ENCODE measurements around the gene EIF2B2.
A peak's percentile ranks its signal among the peaks of the same experiment; 100 is the strongest.

EIF2B2 gene

DNA sequence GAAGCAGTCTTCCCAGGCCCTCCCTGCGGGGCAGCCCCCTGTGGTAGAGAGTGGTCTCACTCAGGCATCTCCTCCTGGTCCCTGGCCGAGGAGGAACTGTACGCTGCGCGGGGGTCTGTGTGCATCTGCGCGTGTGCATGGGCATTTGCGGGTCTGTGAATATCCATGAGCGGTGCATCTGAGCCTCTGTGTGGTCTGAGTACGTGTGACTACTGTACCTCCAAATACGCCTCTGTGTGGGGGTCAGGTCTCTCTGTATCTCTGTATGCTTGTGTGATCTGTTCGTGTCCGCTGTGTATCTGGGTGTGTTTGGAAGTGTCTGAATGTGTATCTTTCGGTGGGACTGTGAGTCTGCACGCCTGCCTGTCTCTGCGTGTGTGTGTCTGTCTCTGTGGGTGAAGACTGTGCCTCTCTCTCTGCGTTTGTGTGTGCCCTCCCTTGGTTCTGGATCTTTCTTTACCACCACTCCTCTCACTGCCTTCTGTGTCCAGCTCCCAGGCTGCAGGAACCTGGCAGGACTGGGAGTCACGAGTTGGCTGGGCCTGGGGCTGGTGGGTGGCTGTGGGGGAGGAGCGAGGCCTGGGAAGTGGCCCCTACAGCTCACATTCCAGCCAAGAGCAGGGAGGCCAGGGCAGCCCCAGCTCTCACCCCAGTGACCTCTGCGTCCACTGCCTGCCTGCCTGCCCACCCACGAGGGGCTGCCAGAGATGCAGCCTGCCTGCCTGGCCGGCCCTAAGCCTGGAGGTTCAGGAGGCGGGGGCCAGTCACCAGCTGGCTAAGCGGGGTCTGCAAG, 46.2 kb upstream of the EIF2B2 start:
- TF ChIP-seq, protein P1, sequence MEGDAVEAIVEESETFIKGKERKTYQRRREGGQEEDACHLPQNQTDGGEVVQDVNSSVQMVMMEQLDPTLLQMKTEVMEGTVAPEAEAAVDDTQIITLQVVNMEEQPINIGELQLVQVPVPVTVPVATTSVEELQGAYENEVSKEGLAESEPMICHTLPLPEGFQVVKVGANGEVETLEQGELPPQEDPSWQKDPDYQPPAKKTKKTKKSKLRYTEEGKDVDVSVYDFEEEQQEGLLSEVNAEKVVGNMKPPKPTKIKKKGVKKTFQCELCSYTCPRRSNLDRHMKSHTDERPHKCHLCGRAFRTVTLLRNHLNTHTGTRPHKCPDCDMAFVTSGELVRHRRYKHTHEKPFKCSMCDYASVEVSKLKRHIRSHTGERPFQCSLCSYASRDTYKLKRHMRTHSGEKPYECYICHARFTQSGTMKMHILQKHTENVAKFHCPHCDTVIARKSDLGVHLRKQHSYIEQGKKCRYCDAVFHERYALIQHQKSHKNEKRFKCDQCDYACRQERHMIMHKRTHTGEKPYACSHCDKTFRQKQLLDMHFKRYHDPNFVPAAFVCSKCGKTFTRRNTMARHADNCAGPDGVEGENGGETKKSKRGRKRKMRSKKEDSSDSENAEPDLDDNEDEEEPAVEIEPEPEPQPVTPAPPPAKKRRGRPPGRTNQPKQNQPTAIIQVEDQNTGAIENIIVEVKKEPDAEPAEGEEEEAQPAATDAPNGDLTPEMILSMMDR (conservative IDR thresholded peaks at IDR 0.05; ENCODE audit: low read depth, low read length), result no peak
- H3K4me3 ChIP-seq (ENCODE audit: low read length), result peak overlapping the region; percentile 41
- DNase-seq (ENCODE audit: low read depth), result no peak

DNA sequence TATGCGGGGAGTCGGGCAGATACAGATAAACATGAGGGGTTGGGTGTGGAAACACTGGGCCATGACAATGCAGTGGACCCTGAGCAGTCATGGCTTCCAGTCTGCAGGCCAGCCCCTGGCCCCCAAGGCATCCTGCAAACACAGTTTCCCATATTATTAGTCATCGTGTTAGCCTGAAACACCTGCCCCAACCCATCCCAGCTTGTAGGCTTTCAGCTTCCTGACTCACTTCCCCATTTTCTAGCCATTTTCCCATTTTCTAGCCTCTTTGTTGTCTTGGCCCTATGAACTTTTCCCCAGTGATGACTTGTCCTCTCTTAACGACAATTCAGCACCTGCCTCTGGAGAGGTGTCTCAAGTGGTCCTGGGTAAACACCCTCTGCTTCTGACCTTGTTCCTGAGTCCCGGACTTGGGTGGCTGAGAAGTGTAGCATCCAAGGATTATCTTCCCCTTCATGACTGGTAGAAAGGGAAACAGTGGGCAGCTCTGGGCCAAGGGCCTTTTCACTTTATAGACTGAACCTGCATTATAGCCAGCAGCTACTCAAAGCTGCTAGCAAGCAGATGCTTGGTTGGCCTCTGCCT, 43.0 kb upstream of the EIF2B2 start:
- TF ChIP-seq, protein P1 (conservative IDR thresholded peaks at IDR 0.05; ENCODE audit: low read depth, low read length), result no peak
- no peak overlapping the region for H3K4me3 ChIP-seq (ENCODE audit: low read length)
- DNase-seq (ENCODE audit: low read depth), result no peak

DNA sequence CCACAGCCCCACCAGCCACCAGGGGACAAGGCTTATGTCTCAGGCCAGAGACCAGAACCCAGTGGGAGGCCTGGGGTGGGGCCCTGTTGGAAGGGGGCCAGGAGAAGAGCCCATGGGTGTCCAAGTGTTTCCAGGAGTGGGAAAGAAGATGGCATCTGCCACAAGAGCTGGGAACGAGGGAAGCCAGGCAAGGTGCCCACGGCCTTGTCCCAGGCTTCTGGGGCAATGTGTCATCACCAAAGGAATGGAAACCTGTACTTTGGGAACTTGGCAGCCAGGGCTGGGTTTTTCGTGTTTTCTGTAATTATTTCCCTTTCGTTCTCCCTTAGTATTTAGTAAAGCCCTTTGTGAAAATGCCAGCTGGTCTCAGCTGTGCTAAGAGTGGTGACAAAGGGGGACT, 42.0 kb upstream of the EIF2B2 start:
- DNase-seq (ENCODE audit: low read depth), result no peak
- H3K4me3 ChIP-seq (ENCODE audit: low read length), result no peak overlapping the region
- TF ChIP-seq, protein P1 (conservative IDR thresholded peaks at IDR 0.05; ENCODE audit: low read depth, low read length), result no peak

DNA sequence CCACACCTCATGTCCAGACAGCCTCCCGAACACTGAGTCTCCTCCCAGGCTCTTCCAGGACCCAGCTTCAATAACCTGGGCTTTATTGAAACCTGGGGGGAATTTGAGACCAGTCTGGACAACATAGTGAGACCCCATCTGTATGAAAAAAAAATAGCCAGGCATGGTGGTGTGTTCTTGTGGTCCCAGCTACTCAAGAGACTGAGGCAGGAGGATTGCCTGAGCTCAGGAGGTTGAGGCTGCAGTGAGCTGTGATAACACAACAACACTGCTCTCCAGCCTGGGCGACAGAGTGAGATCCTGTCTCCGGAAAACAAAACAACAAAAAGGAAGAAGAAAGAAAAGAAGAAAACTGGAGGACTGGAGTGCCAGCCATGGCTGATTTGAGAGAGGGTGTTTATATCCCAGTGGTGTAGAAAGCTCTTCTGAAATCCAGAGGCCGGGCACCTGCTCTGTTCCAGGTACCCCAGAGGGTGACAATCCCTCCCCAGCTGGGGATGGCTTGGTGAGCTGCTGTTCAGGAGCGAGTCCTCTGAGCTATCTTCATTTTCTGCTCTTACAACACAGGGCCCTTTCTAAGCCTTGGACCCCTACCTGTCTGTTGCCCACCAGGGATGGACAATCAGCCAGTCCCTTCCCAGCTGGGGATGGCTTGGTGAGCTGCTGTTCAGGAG, 41.3 kb upstream of the EIF2B2 start:
- DNase-seq (ENCODE audit: low read depth), result no peak
- TF ChIP-seq, protein P1 (conservative IDR thresholded peaks at IDR 0.05; ENCODE audit: low read depth, low read length), result no peak
- no peak overlapping the region for H3K4me3 ChIP-seq (ENCODE audit: low read length)

DNA sequence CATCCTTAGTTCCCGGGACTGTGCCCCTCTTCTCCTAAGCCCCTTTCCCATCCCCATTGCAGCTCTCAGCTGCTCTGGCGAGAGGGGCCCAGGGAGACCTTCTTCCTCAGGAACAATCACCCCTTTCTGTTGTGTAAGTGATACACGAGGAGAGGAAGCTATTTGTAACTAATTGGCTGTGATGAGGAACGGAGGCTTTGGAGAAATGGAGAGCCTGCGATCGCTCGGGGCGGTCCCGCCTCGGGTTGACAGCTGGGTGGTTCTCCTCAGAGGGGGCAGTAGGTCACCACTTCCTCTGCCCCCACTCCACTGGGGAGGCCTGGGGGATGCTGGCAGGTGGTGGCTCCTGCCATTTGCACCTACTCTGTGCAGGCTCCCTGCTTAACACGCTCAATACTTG, 40.7 kb upstream of the EIF2B2 start:
- no peak for DNase-seq (ENCODE audit: low read depth)
- TF ChIP-seq, protein P1 (conservative IDR thresholded peaks at IDR 0.05; ENCODE audit: low read depth, low read length), result no peak
- H3K4me3 ChIP-seq (ENCODE audit: low read length), result no peak overlapping the region

DNA sequence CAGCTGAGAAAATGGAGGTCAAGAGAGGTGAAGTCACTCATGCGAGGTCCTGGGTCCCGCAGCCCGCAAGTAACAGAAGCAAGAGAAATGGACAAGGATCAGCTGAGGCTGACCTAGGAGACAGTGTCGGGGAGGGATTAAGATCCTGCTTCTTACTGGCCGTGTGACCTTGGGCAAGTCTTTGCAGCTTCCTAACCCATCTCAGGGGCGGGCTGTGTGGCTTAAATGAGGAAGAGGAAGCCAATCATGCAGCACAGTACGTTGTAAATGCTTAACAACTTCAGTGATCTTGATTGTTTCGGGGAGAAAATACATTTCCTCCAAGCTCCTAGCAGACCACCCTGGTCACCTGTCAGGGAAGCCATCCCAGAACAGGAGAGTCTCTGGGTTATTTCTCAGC, 40.2 kb upstream of the EIF2B2 start:
- no peak for DNase-seq (ENCODE audit: low read depth)
- TF ChIP-seq, protein P1 (conservative IDR thresholded peaks at IDR 0.05; ENCODE audit: low read depth, low read length), result no peak
- H3K4me3 ChIP-seq (ENCODE audit: low read length), result no peak overlapping the region
